Measurements from ENCODE around the gene FNDC3B.
"Not testable (repeated sequence)": the region's sequence is repeated elsewhere in the genome, so short reads cannot be mapped to it uniquely, and the experiment has no call there.

Gene FNDC3B

GRCh38 chr3:172039436-172040077 lies at the start of gene FNDC3B:
Gene FNDC3B (plus strand): TSS chr3:172039578. CDS start chr3:172112480, 72,902 bp downstream.
- Histone ChIP-seq H3K9me2 (replicated peaks; ENCODE audit: low read depth, low read length) (no peaks in the 10 kb centered on the region), H4K20me1 (ENCODE audit: insufficient read depth, low read length, poor library complexity, severe bottlenecking) (peaks cover 24% of the 10 kb centered on the region), H3K4me2 (ENCODE audit: low read depth, low read length, poor library complexity, severe bottlenecking) (peak within 1 kb of the TSS; percentile 75), H3F3A (ENCODE audit: low read depth) (no peaks in the 10 kb centered on the region), H3K36me3 (ENCODE audit: insufficient read depth, low read length) (no peaks in the 10 kb centered on the region), H3K4me1 (ENCODE audit: insufficient read depth, low read length, poor library complexity, severe bottlenecking) (peaks cover 25% of the 10 kb centered on the region), H3K27me3 (ENCODE audit: insufficient read depth, low read length, poor library complexity, severe bottlenecking) (no peaks in the 10 kb centered on the region), H3K79me2 (ENCODE audit: insufficient read depth, low read length) (peaks cover 38% of the 10 kb centered on the region), H3K9me3 (ENCODE audit: insufficient read depth, low read depth, low read length) (no peaks in the 10 kb centered on the region), H3K9ac (ENCODE audit: low read depth, low read length, poor library complexity, severe bottlenecking) (peak within 1 kb of the TSS; percentile 96), H3K4me3 (ENCODE audit: low read length, poor library complexity, severe bottlenecking) (peak within 1 kb of the TSS; percentile 98), H2AFZ (ENCODE audit: low read length) (peak within 1 kb of the TSS; percentile 97)
- TF ChIP-seq EZH2phosphoT487 (IDR thresholded peaks at IDR 0.05; ENCODE audit: borderline replicate concordance): no peak
- no peak for TF ChIP-seq CTCF (conservative IDR thresholded peaks at IDR 0.05; ENCODE audit: low read length)

- peaks cover 10% of the 10 kb centered on the region for H3K4me1 ChIP-seq (ENCODE audit: insufficient read depth, low read length, poor library complexity, severe bottlenecking)
- not testable (repeated sequence) for H3K27me3 ChIP-seq (ENCODE audit: insufficient read depth, low read length, poor library complexity, severe bottlenecking); H3K36me3 ChIP-seq (ENCODE audit: insufficient read depth, low read length); H3K9me3 ChIP-seq (ENCODE audit: insufficient read depth, low read depth, low read length); H3K4me2 ChIP-seq (ENCODE audit: low read depth, low read length, poor library complexity, severe bottlenecking); H3K9ac ChIP-seq (ENCODE audit: low read depth, low read length, poor library complexity, severe bottlenecking); H2AFZ ChIP-seq (ENCODE audit: low read length); H3F3A ChIP-seq (ENCODE audit: low read depth); H3K79me2 ChIP-seq (ENCODE audit: insufficient read depth, low read length); H4K20me1 ChIP-seq (ENCODE audit: insufficient read depth, low read length, poor library complexity, severe bottlenecking); H3K4me3 ChIP-seq (ENCODE audit: low read length, poor library complexity, severe bottlenecking); H3K9me2 ChIP-seq (replicated peaks; ENCODE audit: low read depth, low read length)
These were observed 49.1 kb upstream of the FNDC3B start for GRCh38 chr3:171990239-171990638.

- Histone ChIP-seq H3K27me3 (ENCODE audit: insufficient read depth, low read length, poor library complexity, severe bottlenecking) (no peaks in the 10 kb centered on the region), H4K20me1 (ENCODE audit: insufficient read depth, low read length, poor library complexity, severe bottlenecking) (no peaks in the 10 kb centered on the region), H3K9me2 (replicated peaks; ENCODE audit: low read depth, low read length) (no peaks in the 10 kb centered on the region), H3K4me1 (ENCODE audit: insufficient read depth, low read length, poor library complexity, severe bottlenecking) (peaks cover 9% of the 10 kb centered on the region), H3K9me3 (ENCODE audit: insufficient read depth, low read depth, low read length) (peaks cover 3% of the 10 kb centered on the region; the same call in 1 of the 2 replicates), H3K36me3 (ENCODE audit: insufficient read depth, low read length) (no peaks in the 10 kb centered on the region), H3K79me2 (ENCODE audit: insufficient read depth, low read length) (no peaks in the 10 kb centered on the region), H3K4me2 (ENCODE audit: low read depth, low read length, poor library complexity, severe bottlenecking) (no peak overlapping the region), H2AFZ (ENCODE audit: low read length) (no peak overlapping the region), H3K9ac (ENCODE audit: low read depth, low read length, poor library complexity, severe bottlenecking) (no peak overlapping the region), H3K4me3 (ENCODE audit: low read length, poor library complexity, severe bottlenecking) (no peak overlapping the region), H3F3A (ENCODE audit: low read depth) (no peaks in the 10 kb centered on the region)
- no peak for TF ChIP-seq EZH2phosphoT487 (IDR thresholded peaks at IDR 0.05; ENCODE audit: borderline replicate concordance)
- no peak for TF ChIP-seq CTCF (conservative IDR thresholded peaks at IDR 0.05; ENCODE audit: low read length)
These were observed 48.2 kb upstream of the FNDC3B start for GRCh38 chr3:171991166-171991565.

All from Loucy (cell line).